GM10248 (cell line): Measurements from ENCODE around the gene STAC2.
"Not testable (repeated sequence)": the region's sequence is repeated elsewhere in the genome, so short reads cannot be mapped to it uniquely, and the experiment has no call there.

ENCODE experiments used
- CTCF ChIA-PET: fragments of 300-600 bp; sonication (Branson Sonifier 250); formaldehyde crosslinking; extraction: SDS; loops from one replicate; lab custom pipeline; 2021; ENCODE audit warnings: antibody characterized with exemption; lab: Yijun Ruan, JAX
- POLR2A ChIA-PET: fragments of 350-650 bp; sonication (Branson Sonifier 250); formaldehyde crosslinking; extraction: SDS; loops from one replicate; lab custom pipeline; 2020; ENCODE audit warnings: antibody characterized with exemption; lab: Yijun Ruan, JAX
- DNase-seq: peaks from one replicate; pipeline ENCODE4 v3.0.0; 2012; ENCODE audit errors: extremely low spot score
- CTCF ChIP-seq: IDR thresholded peaks from 2 replicates; pipeline ENCODE4 v1.5.1; 2012; ENCODE audit warnings: mild to moderate bottlenecking, low read depth; ENCODE audit errors: extremely low read depth, missing control alignments, control extremely low read depth

The STAC2 gene

DNA sequence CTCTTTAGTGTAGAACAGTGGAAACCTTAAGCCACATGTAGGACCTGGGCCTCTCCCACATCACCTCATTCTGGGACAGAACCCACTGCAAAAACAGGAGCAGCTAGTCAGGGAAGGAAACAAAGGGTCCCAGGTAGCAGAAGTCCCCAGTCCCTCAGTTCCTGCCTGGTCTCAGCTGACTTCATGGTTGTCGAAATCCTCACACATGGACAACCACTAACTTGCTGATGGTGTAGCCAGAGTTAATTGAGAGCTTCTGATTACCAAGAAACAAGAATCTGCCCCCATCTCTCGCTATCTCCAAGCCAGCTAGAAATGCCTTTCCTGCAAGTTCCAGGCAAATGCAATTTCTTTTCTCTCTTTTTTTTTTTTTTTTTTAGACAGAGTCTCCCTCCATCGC lies 56.2 kb downstream of the STAC2 start:
- TF ChIP-seq CTCF, result no peak
- no peak for DNase-seq
- POLR2A ChIA-PET, result no interaction called here
- CTCF ChIA-PET, result interaction anchor here (1.1 to 8.2 kb wide), 4 partner anchors 11 to 187 kb away, joined by 4 to 71 read pairs (median 5); no protein-coding TSS in a partner anchor

DNA sequence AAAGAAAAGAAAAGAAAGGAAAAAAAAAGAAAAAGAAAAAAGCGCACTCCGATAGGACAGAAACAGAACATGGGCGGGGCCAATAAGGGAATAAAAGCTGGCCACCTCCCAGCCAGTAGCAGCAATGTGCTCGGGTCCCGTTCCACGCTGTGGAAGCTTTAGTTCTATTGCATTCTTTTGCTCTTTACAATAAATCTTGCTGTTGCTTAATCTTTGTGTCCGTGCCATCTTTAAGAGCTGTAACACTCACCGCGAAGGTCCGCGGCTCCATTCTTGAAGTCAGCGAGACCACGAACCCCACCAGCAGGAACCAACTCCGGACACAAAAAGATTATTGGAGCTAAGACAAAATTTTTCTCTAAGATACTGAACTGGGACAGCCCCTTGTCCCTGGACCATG lies 56.6 kb downstream of the STAC2 start:
- no peak for TF ChIP-seq CTCF
- no peak for DNase-seq
- ChIA-PET POLR2A (no interaction called here), CTCF (interaction anchor here (1.1 to 8.2 kb wide), 4 partner anchors 11 to 186 kb away, joined by 4 to 71 read pairs (median 5); no protein-coding TSS in a partner anchor)

DNA sequence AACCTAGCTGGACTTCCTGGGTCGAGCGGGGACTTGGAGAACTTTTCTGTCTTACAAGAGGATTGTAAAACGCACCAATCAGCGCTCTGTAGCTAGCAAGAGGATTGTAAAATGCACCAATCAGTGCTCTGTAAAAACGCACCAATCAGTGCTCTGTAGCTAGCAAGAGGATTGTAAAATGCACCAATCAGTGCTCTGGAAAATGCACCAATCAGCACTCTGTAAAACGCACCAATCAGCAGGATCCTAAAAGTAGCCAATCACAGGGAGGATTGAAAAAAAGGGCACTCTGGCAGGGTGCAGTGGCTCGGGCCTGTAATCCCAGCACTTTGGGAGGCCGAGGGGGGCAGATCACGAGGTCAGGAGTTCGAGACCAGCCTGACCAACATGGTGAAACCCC lies 57.2 kb downstream of the STAC2 start:
- CTCF ChIA-PET, result interaction anchor here (1.1 to 8.2 kb wide), 2 partner anchors 15 to 186 kb away, joined by 5 to 71 read pairs; no protein-coding TSS in a partner anchor
- POLR2A ChIA-PET, DNase-seq: not testable (repeated sequence)

- DNase-seq, result no peak
- CTCF ChIA-PET, result interaction anchor here (3.4 to 8.2 kb wide), 3 partner anchors 8 to 184 kb away, joined by 28 to 107 read pairs (median 71); no protein-coding TSS in a partner anchor
- no peak for TF ChIP-seq CTCF
- POLR2A ChIA-PET, result interaction anchor here (0.6 kb wide), 2 partner anchors 10 to 39 kb away, joined by 3 read pairs; no protein-coding TSS in a partner anchor
These were observed 58.3 kb downstream of the STAC2 start for GRCh38 chr17:39167476-39167875.

- DNase-seq, result no peak
- POLR2A ChIA-PET, result no interaction called here
- no peak for TF ChIP-seq CTCF
- CTCF ChIA-PET, result interaction anchor here (1.1 to 8.2 kb wide), 7 partner anchors 9 to 455 kb away, joined by 3 to 107 read pairs (median 13); no protein-coding TSS in a partner anchor
These were observed 59.1 kb downstream of the STAC2 start for GRCh38 chr17:39166437-39167335.

DNA sequence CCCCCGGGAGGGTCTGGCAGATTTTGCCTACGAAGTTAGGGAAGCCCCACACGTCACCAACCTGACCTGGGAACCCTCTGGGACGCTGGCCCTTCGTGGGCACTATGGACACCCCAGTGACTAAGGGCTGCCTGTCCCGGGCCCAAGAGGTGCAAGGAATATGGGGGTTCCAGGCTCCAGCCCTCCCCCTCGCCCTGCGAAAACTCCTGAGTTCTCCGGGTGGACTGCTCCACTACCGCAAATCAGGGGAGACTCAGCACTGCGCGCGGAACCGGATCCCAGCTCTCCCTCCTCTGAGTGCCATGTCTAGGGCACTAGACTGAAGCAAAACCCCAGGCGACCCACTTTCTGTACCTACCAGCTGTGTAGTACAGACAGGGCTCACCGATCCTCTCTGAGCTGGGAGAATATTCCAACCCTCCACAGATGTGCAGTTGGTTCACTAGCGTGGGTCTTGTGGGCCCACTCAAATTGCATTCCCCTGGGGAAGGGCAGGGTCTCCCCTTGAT lies 59.9 kb downstream of the STAC2 start, which contains the start of gene ARL5C:
ARL5C (minus strand) TSS at position 321 of the 509 bp plus-strand sequence. CDS start 401 bp downstream, outside the sequence.
- ChIA-PET POLR2A (no interaction called here), CTCF (interaction anchor here (1.1 to 8.2 kb wide), 14 partner anchors 10 to 456 kb away, joined by 3 to 107 read pairs (median 7); partner anchors contain the start of genes CACNB1 and PLXDC1)
- no peak for DNase-seq
- TF ChIP-seq CTCF, result no peak
